ENCODE data around the gene KLHL28. TPM values are rescaled to one million over a fixed set of nuclear protein-coding genes. Genes with fewer than 3 reads are reported as not detected.

KLHL28 gene
- total and polyA plus RNA-seq, 10 of the 15 experiments (the other 5 are each of a cell fraction or from before 2014, with no cell fraction given), result 2.7 to 9.8 (median 6.2) TPM

- H4K20me1 ChIP-seq (ENCODE audit: control insufficient read depth, insufficient read depth), result no peaks in the 10 kb centered on the region
- no peak overlapping the region for H3K4me2 ChIP-seq (ENCODE audit: control insufficient read depth, insufficient read depth)
- DNase-seq (ENCODE audit: low read depth, low spot score) (no peak), ATAC-seq (no peak), FAIRE-seq (no peak)
- RAD21 ChIA-PET (ENCODE audit: unreplicated experiment), result no interaction called here
- no peak overlapping the region for H3K27ac ChIP-seq (ENCODE audit: control insufficient read depth, insufficient read depth)
- no peaks in the 10 kb centered on the region for H3K27me3 ChIP-seq (replicated peaks in 1 of 2; ENCODE audit: control insufficient read depth in 2 of 2, insufficient read depth in 2 of 2, low read length in 1 of 2)
- WGBS (ENCODE audit: insufficient coverage, insufficient replicate concordance, low lambda C conversion rate, missing lambda C conversion rate), result 86% methylated on average over 31 of the region's 69 CpGs
- BruUV-seq (replicated peaks), result no TSS peak
- no peaks in the 10 kb centered on the region for H3K4me1 ChIP-seq (ENCODE audit: control insufficient read depth, insufficient read depth, low read length)
- no peak overlapping the region for H3K4me3 ChIP-seq
- CTCF ChIA-PET, result interaction anchor here (0.9 to 3.5 kb wide), 8 partner anchors 9 to 358 kb away, joined by 3 to 46 read pairs (median 7); partner anchors contain the start of genes FKBP3, KLHL28 and TOGARAM1
- H3K36me3 ChIP-seq (ENCODE audit: control insufficient read depth in 2 of 2, insufficient read depth in 2 of 2, low read length in 1 of 2), result no peaks in the 10 kb centered on the region
- no peaks in the 10 kb centered on the region for H3K79me2 ChIP-seq (ENCODE audit: control insufficient read depth, insufficient read depth, low read length)
- peaks cover 2% of the 10 kb centered on the region; the same call in 1 of the 3 replicates for H3K9me3 ChIP-seq (replicated peaks; ENCODE audit: control insufficient read depth, insufficient read depth, low read length)
- in situ Hi-C loops (cut with MboI), result no loop called here
- POLR2A ChIA-PET, result interaction anchor here (0.5 kb wide), 1 partner anchor 15 kb away, joined by 4 read pairs; a partner anchor contains a TSS
- no peak overlapping the region for H3K9ac ChIP-seq (ENCODE audit: control insufficient read depth, insufficient read depth, low read length)
- SMC1A ChIA-PET (ENCODE audit: uncharacterized antibody, unreplicated experiment), result interaction anchor here (1.0 to 2.4 kb wide), 4 partner anchors 172 to 360 kb away, joined by 3 to 38 read pairs (median 4); partner anchors contain the start of gene PRPF39
- intact Hi-C loops (cut with micrococcal nuclease; ENCODE audit: unreplicated experiment), result no loop called here
- no peak overlapping the region for H2AFZ ChIP-seq (ENCODE audit: control insufficient read depth, low read depth, low read length)
- TF ChIP-seq MYB (IDR thresholded peaks at IDR 0.05; ENCODE audit: borderline replicate concordance, low read depth, low read length), result no peak
- no peak for TF ChIP-seq NR2C2 (IDR thresholded peaks at IDR 0.05; ENCODE audit: borderline replicate concordance, control insufficient read depth, insufficient read length, low read depth)
- no peak for TF ChIP-seq HDAC6 (IDR thresholded peaks at IDR 0.05; ENCODE audit: unreplicated experiment)
- no peak for TF ChIP-seq TAF1 (IDR thresholded peaks at IDR 0.05; ENCODE audit: borderline replicate concordance, low read depth, low read length)
- no peak for TF ChIP-seq E2F8 (IDR thresholded peaks at IDR 0.05; ENCODE audit: low read depth, partially characterized antibody)
- no peak for TF ChIP-seq PAX5 (IDR thresholded peaks at IDR 0.05; ENCODE audit: borderline replicate concordance, low read depth, low read length)
- no peak for TF ChIP-seq STAT3 (IDR thresholded peaks at IDR 0.05; ENCODE audit: low read depth, low read length)
- TF ChIP-seq RELB (IDR thresholded peaks at IDR 0.05; ENCODE audit: low read depth), result no peak
- TF ChIP-seq BCLAF1 (IDR thresholded peaks at IDR 0.05), result no peak
- TF ChIP-seq SMAD1 (IDR thresholded peaks at IDR 0.05; ENCODE audit: low read depth, partially characterized antibody), result no peak
- TF ChIP-seq PBX3 (IDR thresholded peaks at IDR 0.05; ENCODE audit: insufficient replicate concordance, low read depth, low read length), result no peak
- TF ChIP-seq ATF7 (IDR thresholded peaks at IDR 0.05; ENCODE audit: low read depth), result no peak
- no peak for TF ChIP-seq MTA2 (IDR thresholded peaks at IDR 0.05; ENCODE audit: low read depth)
Observed at GRCh38 chr14:44912041-44912869, 49.5 kb downstream of the KLHL28 start.

Measured in GM12878 (cell line).